ENCODE data around the gene PALM.
A peak's percentile ranks its signal among the peaks of the same experiment; 100 is the strongest.

The PALM gene

DNA sequence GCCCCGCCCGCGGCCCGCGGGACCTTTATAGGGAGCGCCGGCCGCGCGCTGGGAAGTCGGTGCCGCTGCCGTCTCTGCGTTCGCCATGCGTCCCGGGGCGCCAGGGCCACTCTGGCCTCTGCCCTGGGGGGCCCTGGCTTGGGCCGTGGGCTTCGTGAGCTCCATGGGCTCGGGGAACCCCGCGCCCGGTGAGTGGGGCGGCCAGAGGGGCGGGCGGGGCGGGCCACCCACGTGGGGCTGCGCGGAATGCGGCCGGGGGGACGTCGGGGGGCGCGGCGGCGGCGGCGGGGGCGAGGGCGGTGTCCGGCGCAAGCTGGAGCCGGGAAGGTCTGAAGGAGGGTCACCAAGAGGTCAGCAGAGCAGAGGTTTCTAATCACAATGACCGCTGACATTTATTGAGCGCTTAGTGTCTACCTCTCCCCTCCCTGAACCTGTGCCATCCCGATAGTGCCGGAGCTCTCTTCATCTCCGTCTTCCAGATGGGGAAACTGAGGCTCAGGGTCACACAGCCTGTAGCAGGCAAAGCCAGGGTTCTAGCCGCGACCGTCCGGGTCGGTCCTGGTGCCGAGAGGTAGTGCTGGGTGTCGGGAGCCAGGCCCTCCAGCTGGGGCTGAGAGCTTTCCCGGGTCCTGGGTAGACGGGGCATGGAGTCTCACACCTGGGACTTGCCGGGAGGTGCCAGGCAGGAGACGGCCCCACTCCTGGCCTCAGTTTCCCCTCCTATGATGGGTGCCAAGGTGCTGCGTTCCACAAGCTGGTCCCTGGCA is 32.2 kb upstream of the PALM start, which contains the start of gene FSTL3:
TSS of gene FSTL3 (plus strand) at position 54 of the 767 bp plus-strand sequence. CDS start at position 86, 32 bp downstream.
- DNase-seq (ENCODE audit: low spot score) = no peak

DNA sequence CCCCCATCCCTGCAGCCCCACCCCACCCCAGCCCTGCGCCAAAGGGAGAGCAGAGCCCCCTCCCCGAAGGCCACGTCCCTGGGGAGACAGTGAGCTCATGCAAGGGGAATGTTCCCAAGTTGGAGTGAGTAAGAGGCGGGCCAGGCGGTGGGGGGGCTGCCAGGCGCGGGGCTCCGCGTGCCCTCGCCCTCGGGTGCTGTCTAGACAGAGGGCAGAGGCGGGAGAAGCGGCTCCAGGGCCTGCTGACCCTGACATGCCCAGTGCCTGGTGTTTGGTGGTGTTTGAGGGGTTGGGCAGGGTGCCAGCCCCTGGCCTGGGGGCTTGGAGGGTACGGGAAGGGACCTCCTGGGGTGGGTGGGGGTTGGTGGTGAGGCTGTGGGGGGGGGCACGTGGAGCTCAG is 31.5 kb upstream of the PALM start:
- peak overlapping the region; percentile 86 for H3K4me3 ChIP-seq
- peak; percentile 96 for DNase-seq (ENCODE audit: low spot score)
- peak overlapping the region; percentile 93 to 94 for H3K27ac ChIP-seq
- TF ChIP-seq, protein P1, sequence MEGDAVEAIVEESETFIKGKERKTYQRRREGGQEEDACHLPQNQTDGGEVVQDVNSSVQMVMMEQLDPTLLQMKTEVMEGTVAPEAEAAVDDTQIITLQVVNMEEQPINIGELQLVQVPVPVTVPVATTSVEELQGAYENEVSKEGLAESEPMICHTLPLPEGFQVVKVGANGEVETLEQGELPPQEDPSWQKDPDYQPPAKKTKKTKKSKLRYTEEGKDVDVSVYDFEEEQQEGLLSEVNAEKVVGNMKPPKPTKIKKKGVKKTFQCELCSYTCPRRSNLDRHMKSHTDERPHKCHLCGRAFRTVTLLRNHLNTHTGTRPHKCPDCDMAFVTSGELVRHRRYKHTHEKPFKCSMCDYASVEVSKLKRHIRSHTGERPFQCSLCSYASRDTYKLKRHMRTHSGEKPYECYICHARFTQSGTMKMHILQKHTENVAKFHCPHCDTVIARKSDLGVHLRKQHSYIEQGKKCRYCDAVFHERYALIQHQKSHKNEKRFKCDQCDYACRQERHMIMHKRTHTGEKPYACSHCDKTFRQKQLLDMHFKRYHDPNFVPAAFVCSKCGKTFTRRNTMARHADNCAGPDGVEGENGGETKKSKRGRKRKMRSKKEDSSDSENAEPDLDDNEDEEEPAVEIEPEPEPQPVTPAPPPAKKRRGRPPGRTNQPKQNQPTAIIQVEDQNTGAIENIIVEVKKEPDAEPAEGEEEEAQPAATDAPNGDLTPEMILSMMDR (IDR thresholded peaks at IDR 0.05) = no peak

More for the DNA sequence above, 32.2 kb upstream of the PALM start, which contains the start of gene FSTL3:
- peak within 1 kb of the TSS; percentile 86 for H3K4me3 ChIP-seq
- TF ChIP-seq, protein P1 (IDR thresholded peaks at IDR 0.05) = no peak
- peak within 1 kb of the TSS; percentile 93 to 94 for H3K27ac ChIP-seq

DNA sequence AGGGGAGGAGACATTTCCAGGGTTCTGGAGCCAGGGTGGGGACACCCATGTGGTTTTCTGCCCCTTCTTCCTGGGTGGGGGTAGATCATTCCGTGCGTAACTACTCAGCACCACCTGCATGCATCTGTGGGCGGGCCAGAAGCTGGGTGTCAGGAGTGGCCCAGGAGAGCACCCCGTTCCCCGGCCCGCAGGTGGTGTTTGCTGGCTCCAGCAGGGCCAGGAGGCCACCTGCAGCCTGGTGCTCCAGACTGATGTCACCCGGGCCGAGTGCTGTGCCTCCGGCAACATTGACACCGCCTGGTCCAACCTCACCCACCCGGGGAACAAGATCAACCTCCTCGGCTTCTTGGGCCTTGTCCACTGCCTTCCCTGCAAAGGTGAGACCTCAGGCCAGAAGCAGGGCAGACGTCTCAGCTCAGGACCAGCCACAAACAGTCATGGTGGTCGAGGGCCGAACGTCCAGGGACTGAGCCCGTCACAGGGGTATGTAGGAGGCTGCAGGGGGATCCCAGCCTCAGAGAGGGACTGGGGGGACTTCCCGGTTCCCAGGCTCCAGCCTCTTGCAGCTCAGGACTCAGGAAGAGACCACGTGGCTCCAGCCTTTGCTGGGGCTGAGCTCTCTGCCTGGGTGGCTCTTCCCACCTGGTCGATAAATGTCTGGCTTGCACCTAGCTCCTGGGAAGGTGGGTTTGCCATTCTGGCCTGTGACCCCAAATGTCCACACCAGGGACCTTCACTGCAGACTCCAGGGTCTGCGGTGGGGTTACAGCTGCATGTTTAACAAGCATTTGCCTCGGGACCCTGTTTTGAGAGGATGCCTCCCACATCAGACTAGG is 30.9 kb upstream of the PALM start:
- H3K4me3 ChIP-seq = peak overlapping the region; percentile 86
- TF ChIP-seq, protein P1 (IDR thresholded peaks at IDR 0.05) = no peak
- peak overlapping the region; percentile 93 to 94 for H3K27ac ChIP-seq
- DNase-seq (ENCODE audit: low spot score) = no peak

DNA sequence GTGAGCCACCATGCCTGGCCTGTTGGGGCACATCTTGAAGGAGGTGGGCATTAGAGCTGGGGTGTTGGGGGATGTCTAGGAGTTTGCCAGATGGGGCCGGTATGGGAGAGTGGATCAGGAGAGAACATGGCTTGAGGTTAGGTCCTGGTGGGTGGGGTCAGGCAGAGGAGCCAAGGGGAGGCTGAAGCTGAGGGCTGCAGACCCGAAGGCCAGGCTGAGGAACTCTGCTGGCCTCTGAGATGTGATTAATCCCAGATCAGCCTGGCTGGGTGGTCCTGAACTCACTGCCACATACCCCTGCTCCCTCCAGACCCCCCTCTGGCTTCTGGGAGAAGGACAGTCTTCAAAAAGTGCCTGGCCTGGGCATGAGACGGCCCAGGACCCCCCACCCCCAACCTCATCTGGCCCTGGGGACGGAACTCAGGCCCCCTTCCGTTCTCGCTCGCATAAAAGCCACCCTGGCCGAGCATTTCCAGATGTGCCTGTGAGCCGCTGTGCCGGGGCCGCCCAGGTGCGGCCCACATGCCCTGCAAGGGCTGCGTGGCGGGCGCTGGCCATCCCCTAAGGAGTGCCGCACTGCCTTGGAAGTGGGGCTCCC is 29.8 kb upstream of the PALM start:
- DNase-seq (ENCODE audit: low spot score) = no peak
- peak overlapping the region; percentile 94 to 98 for H3K27ac ChIP-seq
- peak overlapping the region; percentile 88 for H3K4me3 ChIP-seq

DNA sequence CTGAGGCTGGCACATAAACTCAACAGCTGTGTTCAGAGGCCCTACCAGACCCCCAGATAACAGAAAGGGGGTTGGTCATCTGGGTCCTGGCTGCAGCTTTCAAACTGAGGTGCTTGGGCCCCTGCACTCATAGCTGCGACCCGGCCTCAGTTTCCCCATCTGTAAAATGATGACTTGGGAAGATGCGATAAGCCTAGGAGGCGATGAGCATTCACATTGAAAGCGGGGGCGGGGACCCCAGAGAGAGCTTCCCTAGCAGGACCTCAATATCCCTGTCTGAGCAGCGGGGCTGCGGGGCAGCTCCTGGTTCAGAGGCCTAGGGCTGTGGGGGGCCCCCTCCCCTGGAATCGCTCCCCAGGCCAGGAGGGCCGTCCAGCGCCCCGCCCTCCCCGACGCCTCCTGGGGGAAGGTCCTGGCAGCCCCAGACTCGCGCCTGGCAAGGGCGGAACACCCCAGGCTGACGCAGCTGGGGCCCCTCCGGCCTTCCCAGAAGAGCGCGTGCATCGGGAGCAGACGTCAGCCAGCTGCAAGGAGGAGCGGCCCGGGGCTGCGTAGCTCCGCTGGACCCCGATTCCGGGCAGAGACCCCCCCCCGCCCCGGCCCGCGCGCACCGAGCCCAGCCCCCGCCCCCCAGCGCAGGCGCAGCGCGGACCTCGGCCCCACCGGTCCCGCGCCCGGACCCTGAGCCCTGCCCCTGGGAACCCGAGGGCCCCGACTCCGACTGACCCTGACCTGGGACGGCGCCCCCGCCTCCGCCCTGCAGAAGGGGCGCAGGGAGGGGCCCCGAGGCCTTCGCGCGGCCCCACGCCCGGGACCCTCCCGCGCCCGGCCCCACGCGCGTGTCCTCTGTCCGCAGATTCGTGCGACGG is 29.1 kb upstream of the PALM start:
- peak; percentile 92 for DNase-seq (ENCODE audit: low spot score)
- peak overlapping the region; percentile 88 for H3K4me3 ChIP-seq
- peak overlapping the region; percentile 94 to 98 for H3K27ac ChIP-seq
- TF ChIP-seq, protein P1 (IDR thresholded peaks at IDR 0.05) = no peak

More for the DNA sequence above, 29.8 kb upstream of the PALM start:
- TF ChIP-seq, protein P1 (IDR thresholded peaks at IDR 0.05) = no peak
